ENCODE results near the gene DUSP9. TPM values are rescaled to one million over a fixed set of nuclear protein-coding genes. Genes with fewer than 3 reads are reported as not detected.
A peak's percentile ranks its signal among the peaks of the same experiment; 100 is the strongest.
"Not testable (repeated sequence)": the region's sequence is repeated elsewhere in the genome, so short reads cannot be mapped to it uniquely, and the experiment has no call there.

The DUSP9 gene
- total and polyA plus RNA-seq, 5 donors: 0.14 TPM; not detected in 4

- ATAC-seq (no peak), DNase-seq (peak in 2 of 3 donors; percentile 37 to 63)
- H3K9me3 ChIP-seq (ENCODE audit: control insufficient read depth, low read length): no peaks in the 10 kb centered on the region
- H3K4me3 ChIP-seq (ENCODE audit: low read length): peak overlapping the region; percentile 82
- H3K27ac ChIP-seq (ENCODE audit: low read length): peak overlapping the region; percentile 69
- H3K27me3 ChIP-seq (ENCODE audit: control insufficient read depth, insufficient read depth): no peaks in the 10 kb centered on the region
- WGBS: 76% methylated on average over 19 of the region's 19 CpGs
- intact Hi-C loops (cut with DNase I): no loop called here
- H3K4me1 ChIP-seq (ENCODE audit: control insufficient read depth, insufficient read depth, low read length): no peaks in the 10 kb centered on the region
Measured at GRCh38 chrX:153689654-153690465, 42.9 kb downstream of the DUSP9 start.

- 72% methylated on average over 14 of the region's 14 CpGs for WGBS
- Histone ChIP-seq H3K27ac (ENCODE audit: low read length) (no peak overlapping the region), H3K4me3 (ENCODE audit: low read length) (no peak overlapping the region), H3K27me3 (ENCODE audit: control insufficient read depth, insufficient read depth) (no peaks in the 10 kb centered on the region), H3K4me1 (ENCODE audit: control insufficient read depth, insufficient read depth, low read length) (no peaks in the 10 kb centered on the region), H3K9me3 (ENCODE audit: control insufficient read depth, low read length) (no peaks in the 10 kb centered on the region)
- DNase-seq (peak in 2 of 3 donors; percentile 39 to 65), ATAC-seq (no peak)
- intact Hi-C loops (cut with DNase I): no loop called here
Measured at GRCh38 chrX:153690466-153690865, 43.5 kb downstream of the DUSP9 start.

- peak in 2 of 3 donors; percentile 35 to 59 for DNase-seq
- ATAC-seq; H3K9me3 ChIP-seq (ENCODE audit: control insufficient read depth, low read length); H3K4me3 ChIP-seq (ENCODE audit: low read length); H3K27me3 ChIP-seq (ENCODE audit: control insufficient read depth, insufficient read depth); H3K27ac ChIP-seq (ENCODE audit: low read length); H3K4me1 ChIP-seq (ENCODE audit: control insufficient read depth, insufficient read depth, low read length); intact Hi-C loops (cut with DNase I): not testable (repeated sequence)
- 85% methylated on average over 21 of the region's 21 CpGs for WGBS
Measured at GRCh38 chrX:153691032-153691827, 44.2 kb downstream of the DUSP9 start.

GRCh38 chrX:153692003-153692402, 45.0 kb downstream of the DUSP9 start:
- no peaks in the 10 kb centered on the region for H3K9me3 ChIP-seq (ENCODE audit: control insufficient read depth, low read length)
- ATAC-seq (no peak), DNase-seq (peak in 1 of 3 donors; percentile 28)
- no peaks in the 10 kb centered on the region for H3K4me1 ChIP-seq (ENCODE audit: control insufficient read depth, insufficient read depth, low read length)
- no peaks in the 10 kb centered on the region for H3K27me3 ChIP-seq (ENCODE audit: control insufficient read depth, insufficient read depth)
- H3K4me3 ChIP-seq (ENCODE audit: low read length): no peak overlapping the region
- 74% methylated on average over 4 of the region's 4 CpGs for WGBS
- intact Hi-C loops (cut with DNase I): no loop called here
- no peak overlapping the region for H3K27ac ChIP-seq (ENCODE audit: low read length)

GRCh38 chrX:153692611-153693156, 45.7 kb downstream of the DUSP9 start:
- H3K9me3 ChIP-seq (ENCODE audit: control insufficient read depth, low read length): no peaks in the 10 kb centered on the region
- H3K4me3 ChIP-seq (ENCODE audit: low read length): no peak overlapping the region
- H3K27ac ChIP-seq (ENCODE audit: low read length): no peak overlapping the region
- intact Hi-C loops (cut with DNase I): no loop called here
- H3K27me3 ChIP-seq (ENCODE audit: control insufficient read depth, insufficient read depth): no peaks in the 10 kb centered on the region
- ATAC-seq (no peak), DNase-seq (peak in 1 of 3 donors; percentile 55)
- WGBS: 71% methylated on average over 24 of the region's 24 CpGs
- H3K4me1 ChIP-seq (ENCODE audit: control insufficient read depth, insufficient read depth, low read length): no peaks in the 10 kb centered on the region

- Histone ChIP-seq H3K4me1 (ENCODE audit: control insufficient read depth, insufficient read depth, low read length) (no peaks in the 10 kb centered on the region), H3K27ac (ENCODE audit: low read length) (no peak overlapping the region), H3K4me3 (ENCODE audit: low read length) (no peak overlapping the region), H3K27me3 (ENCODE audit: control insufficient read depth, insufficient read depth) (no peaks in the 10 kb centered on the region), H3K9me3 (ENCODE audit: control insufficient read depth, low read length) (no peaks in the 10 kb centered on the region)
- no peak for ATAC-seq
- DNase-seq: peak in 1 of 3 donors; percentile 44
- intact Hi-C loops (cut with DNase I): no loop called here
- WGBS: 83% methylated on average over 31 of the region's 31 CpGs
Measured at GRCh38 chrX:153693216-153694086, 46.4 kb downstream of the DUSP9 start.

GRCh38 chrX:153694256-153694655, 47.3 kb downstream of the DUSP9 start:
- peak in 1 of 3 donors; percentile 25 for DNase-seq
- ATAC-seq; H3K9me3 ChIP-seq (ENCODE audit: control insufficient read depth, low read length); H3K27me3 ChIP-seq (ENCODE audit: control insufficient read depth, insufficient read depth); H3K4me3 ChIP-seq (ENCODE audit: low read length); intact Hi-C loops (cut with DNase I); H3K4me1 ChIP-seq (ENCODE audit: control insufficient read depth, insufficient read depth, low read length); H3K27ac ChIP-seq (ENCODE audit: low read length): not testable (repeated sequence)
- WGBS: 87% methylated on average over 16 of the region's 16 CpGs

GRCh38 chrX:153694687-153695270, 47.8 kb downstream of the DUSP9 start:
- DNase-seq (peak in 1 of 3 donors; percentile 44), ATAC-seq (no peak)
- Histone ChIP-seq H3K27me3 (ENCODE audit: control insufficient read depth, insufficient read depth) (no peaks in the 10 kb centered on the region), H3K4me1 (ENCODE audit: control insufficient read depth, insufficient read depth, low read length) (no peaks in the 10 kb centered on the region), H3K9me3 (ENCODE audit: control insufficient read depth, low read length) (no peaks in the 10 kb centered on the region), H3K4me3 (ENCODE audit: low read length) (no peak overlapping the region), H3K27ac (ENCODE audit: low read length) (no peak overlapping the region)
- WGBS: 80% methylated on average over 23 of the region's 23 CpGs
- intact Hi-C loops (cut with DNase I): no loop called here

- intact Hi-C loops (cut with DNase I): no loop called here
- WGBS: 90% methylated on average over 15 of the region's 15 CpGs
- H3K27me3 ChIP-seq (ENCODE audit: control insufficient read depth, insufficient read depth): no peaks in the 10 kb centered on the region
- H3K27ac ChIP-seq (ENCODE audit: low read length): no peak overlapping the region
- no peaks in the 10 kb centered on the region for H3K4me1 ChIP-seq (ENCODE audit: control insufficient read depth, insufficient read depth, low read length)
- H3K9me3 ChIP-seq (ENCODE audit: control insufficient read depth, low read length): no peaks in the 10 kb centered on the region
- no peak overlapping the region for H3K4me3 ChIP-seq (ENCODE audit: low read length)
- ATAC-seq (no peak), DNase-seq (peak in 1 of 3 donors; percentile 36)
Measured at GRCh38 chrX:153696100-153696499, 49.1 kb downstream of the DUSP9 start.

GRCh38 chrX:153696538-153696937, 49.5 kb downstream of the DUSP9 start:
- peak in 1 of 3 donors; percentile 52 for DNase-seq
- H3K4me3 ChIP-seq (ENCODE audit: low read length); intact Hi-C loops (cut with DNase I); H3K27me3 ChIP-seq (ENCODE audit: control insufficient read depth, insufficient read depth); H3K27ac ChIP-seq (ENCODE audit: low read length); H3K4me1 ChIP-seq (ENCODE audit: control insufficient read depth, insufficient read depth, low read length); ATAC-seq; H3K9me3 ChIP-seq (ENCODE audit: control insufficient read depth, low read length): not testable (repeated sequence)
- 75% methylated on average over 10 of the region's 10 CpGs for WGBS
